22Rv1 (cell line): Measurements from ENCODE around the gene CAMK2G.
"Not testable (repeated sequence)": the region's sequence is repeated elsewhere in the genome, so short reads cannot be mapped to it uniquely, and the experiment has no call there.

Experiments
- CTCF ChIP-seq: fragments of 450-650 bp; IDR thresholded peaks from 2 replicates; pipeline ENCODE4 v1.5.1; 2017; ENCODE audit warnings: mild to moderate bottlenecking
- ZFX ChIP-seq: fragments of 450-650 bp; IDR thresholded peaks from 2 replicates; pipeline ENCODE4 v1.6.1; 2017; ENCODE audit warnings: antibody characterized with exemption, borderline replicate concordance

GRCh38 chr10:73829090-73829489, 45.3 kb downstream of the CAMK2G start:
- not testable (repeated sequence) for TF ChIP-seq CTCF, ZFX
